CD4-positive, alpha-beta memory T cell (primary cell): ENCODE measurements around the gene ANKRD13B. TPM values are rescaled to one million over a fixed set of nuclear protein-coding genes. Genes with fewer than 3 reads are reported as not detected.

Experiments used
- CTCF ChIA-PET: fragments of 350-600 bp; sonication (Branson Sonifier 250); formaldehyde crosslinking; loops from one replicate; lab custom pipeline; 2021; ENCODE audit warnings: inconsistent platforms; ENCODE audit not compliant: partially characterized antibody; lab: Charles Lee
- POLR2A ChIA-PET: fragments of 350-600 bp; sonication (Branson Sonifier 250); formaldehyde crosslinking; loops from one replicate; lab custom pipeline; 2021; ENCODE audit not compliant: partially characterized antibody; lab: Charles Lee
- DNase-seq, 5 donors: peaks; one replicate each; pipeline versions ENCODE4 v3.0.0 to v3.0.0-alpha.2; 2020 to 2022; ENCODE audit warnings: mixed read lengths in 1 of 5
- H3K27ac ChIP-seq: one replicate; pipeline ENCODE4 v1.7.0; 2013; ENCODE audit warnings: low read depth, low read length
- H3K27me3 ChIP-seq: 2 replicates; pipeline ENCODE4 v1.7.0; 2013; ENCODE audit warnings: mild to moderate bottlenecking, low read length, moderate library complexity; ENCODE audit not compliant: insufficient read depth
- H3K36me3 ChIP-seq: 2 replicates; pipeline ENCODE4 v1.7.0; 2013; ENCODE audit warnings: mild to moderate bottlenecking, low read length, moderate library complexity; ENCODE audit not compliant: insufficient read depth
- H3K4me1 ChIP-seq: 2 replicates; pipeline ENCODE4 v1.7.0; 2013; ENCODE audit warnings: mild to moderate bottlenecking, low read length, moderate library complexity; ENCODE audit not compliant: insufficient read depth
- H3K4me3 ChIP-seq, 2 donors: one replicate each; pipeline ENCODE4 v1.7.0; 2013; ENCODE audit warnings: low read length in 2 of 2, mild to moderate bottlenecking in 1 of 2
- H3K9me3 ChIP-seq, 2 donors: one replicate each; pipeline ENCODE4 v1.7.0; 2013; ENCODE audit warnings: low read length in 2 of 2, control low read depth in 1 of 2; ENCODE audit not compliant: control insufficient read depth in 1 of 2
- H3K27ac Mint-ChIP-seq, 7 donors: one replicate each; pipeline ENCODE4 v1.8.0; 2020 to 2021; ENCODE audit warnings: mixed read lengths in 7 of 7, mild to moderate bottlenecking in 6 of 7, inconsistent platforms in 3 of 7, moderate library complexity in 3 of 7
- H3K27me3 Mint-ChIP-seq, 2 donors: one replicate each; pipeline ENCODE4 v1.8.0; 2020 to 2021; ENCODE audit warnings: mixed read lengths in 2 of 2
- H3K36me3 Mint-ChIP-seq, 2 donors: one replicate each; pipeline ENCODE4 v1.8.0; 2020 to 2021; ENCODE audit warnings: mixed read lengths in 2 of 2, inconsistent platforms in 1 of 2, mild to moderate bottlenecking in 1 of 2
- H3K4me1 Mint-ChIP-seq, 4 donors: one replicate each; pipeline ENCODE4 v1.8.0; 2020 to 2021; ENCODE audit warnings: mixed read lengths in 4 of 4, mild to moderate bottlenecking in 1 of 4
- H3K4me3 Mint-ChIP-seq, 8 donors: one replicate each; pipeline ENCODE4 v1.8.0; 2020 to 2021; ENCODE audit warnings: mixed read lengths in 8 of 8, mild to moderate bottlenecking in 7 of 8, moderate library complexity in 6 of 8, inconsistent platforms in 3 of 8
- H3K9me3 Mint-ChIP-seq, 8 donors: one replicate each; pipeline ENCODE4 v1.8.0; 2020 to 2021; ENCODE audit warnings: mixed read lengths in 8 of 8, mild to moderate bottlenecking in 5 of 8, inconsistent platforms in 3 of 8, moderate library complexity in 1 of 8
- intact Hi-C: fragments of 100-400 bp; cut with micrococcal nuclease; formaldehyde crosslinking; loops from one replicate; pipeline ENCODE4 v1.15.1; 2023
- polyA plus RNA-seq, 2 donors: library from polyadenylated mRNA; unstranded; fragments of 300-500 nt; fragmentation: Illumina TruSeq; gene quantifications; one replicate each; pipeline ENCODE4 v1.2.3, GENCODE V29; 2021
- total RNA-seq, 2 experiments: library from RNA; stranded (reverse); gene quantifications; one replicate each; pipeline ENCODE4 v1.2.3, GENCODE V29; 2021

The ANKRD13B gene
- total and polyA plus RNA-seq, 4 experiments from 2014 or later, result 1.3 to 2.3 TPM; not detected in 2

GRCh38 chr17:29612094-29612403 is 19.1 kb downstream of the ANKRD13B start:
- Histone ChIP-seq H3K4me3 (no peak overlapping the region), H3K9me3 (no peaks in the 10 kb centered on the region), H3K27ac (no peak overlapping the region), H3K27me3 (no peaks in the 10 kb centered on the region), H3K4me1 (peaks cover 41% of the 10 kb centered on the region), H3K36me3 (no peaks in the 10 kb centered on the region)
- peak overlapping the region in 1 of 7 donors; percentile 64 for H3K27ac Mint-ChIP-seq
- peaks cover 0 to 1% of the 10 kb centered on the region in 2 donors for H3K36me3 Mint-ChIP-seq
- peaks cover 15 to 35% (median 27%) of the 10 kb centered on the region in 4 donors for H3K4me1 Mint-ChIP-seq
- no peak for DNase-seq
- intact Hi-C loops, result loop anchor here (10.0 kb wide), 1 partner anchor 483 kb away; no protein-coding TSS in a partner anchor
- ChIA-PET POLR2A (interaction anchor here (0.8 to 1.5 kb wide), 3 partner anchors 20 to 31 kb away, joined by 3 to 4 read pairs (median 3); no protein-coding TSS in a partner anchor), CTCF (interaction anchor here (0.6 to 22.5 kb wide), 5 partner anchors 13 to 507 kb away, joined by 3 to 523 read pairs (median 5); partner anchors contain the start of genes ABHD15 and TP53I13)
- H3K27me3 Mint-ChIP-seq, result no peaks in the 10 kb centered on the region
- peak overlapping the region in 2 of 8 donors; percentile 36 to 43 for H3K4me3 Mint-ChIP-seq
- no peaks in the 10 kb centered on the region for H3K9me3 Mint-ChIP-seq

GRCh38 chr17:29612404-29613280 is 19.7 kb downstream of the ANKRD13B start:
- Mint-ChIP-seq H3K27ac (no peak overlapping the region), H3K4me1 (peaks cover 17 to 41% (median 30%) of the 10 kb centered on the region in 4 donors), H3K9me3 (no peaks in the 10 kb centered on the region), H3K4me3 (peak overlapping the region in 6 of 8 donors; percentile 10 to 52 (median 41)), H3K27me3 (no peaks in the 10 kb centered on the region), H3K36me3 (peaks cover 0 to 1% of the 10 kb centered on the region in 2 donors)
- no peak overlapping the region for H3K27ac ChIP-seq
- no peaks in the 10 kb centered on the region for H3K36me3 ChIP-seq
- intact Hi-C loops, result loop anchor here (1.0 to 10.0 kb wide), 2 partner anchors 32 to 482 kb away; no protein-coding TSS in a partner anchor
- no peaks in the 10 kb centered on the region for H3K9me3 ChIP-seq
- CTCF ChIA-PET, result interaction anchor here (0.7 to 22.5 kb wide), 17 partner anchors 8 to 864 kb away, joined by 3 to 523 read pairs (median 5); partner anchors contain the start of genes ABHD15, ANKRD13B and TP53I13
- peak overlapping the region in 1 of 2 donors; percentile 44 for H3K4me3 ChIP-seq
- no peak for DNase-seq
- POLR2A ChIA-PET, result interaction anchor here (0.9 to 6.9 kb wide), 8 partner anchors 8 to 148 kb away, joined by 3 to 127 read pairs (median 12); partner anchors contain the start of genes ANKRD13B and GIT1
- H3K4me1 ChIP-seq, result peaks cover 47% of the 10 kb centered on the region
- H3K27me3 ChIP-seq, result no peaks in the 10 kb centered on the region

- H3K27ac ChIP-seq, result no peak overlapping the region
- intact Hi-C loops, result loop anchor here (1.0 to 10.0 kb wide), 2 partner anchors 33 to 481 kb away; no protein-coding TSS in a partner anchor
- ChIA-PET CTCF (interaction anchor here (0.7 to 22.5 kb wide), 16 partner anchors 9 to 863 kb away, joined by 3 to 523 read pairs (median 5); partner anchors contain the start of genes ABHD15, ANKRD13B and TP53I13), POLR2A (interaction anchor here (0.8 to 6.9 kb wide), 10 partner anchors 9 to 147 kb away, joined by 3 to 127 read pairs (median 8); partner anchors contain the start of genes ANKRD13B and GIT1)
- Mint-ChIP-seq H3K9me3 (no peaks in the 10 kb centered on the region), H3K27me3 (no peaks in the 10 kb centered on the region), H3K4me1 (peaks cover 17 to 41% (median 30%) of the 10 kb centered on the region in 4 donors), H3K36me3 (peaks cover 0 to 1% of the 10 kb centered on the region in 2 donors), H3K4me3 (peak overlapping the region in 7 of 8 donors; percentile 54 to 79 (median 61)), H3K27ac (peak overlapping the region in 1 of 7 donors; percentile 83)
- H3K36me3 ChIP-seq, result no peaks in the 10 kb centered on the region
- H3K27me3 ChIP-seq, result no peaks in the 10 kb centered on the region
- H3K9me3 ChIP-seq, result no peaks in the 10 kb centered on the region
- H3K4me1 ChIP-seq, result peaks cover 54% of the 10 kb centered on the region
- DNase-seq, result peak; percentile 87 to 92 (median 89)
- H3K4me3 ChIP-seq, result peak overlapping the region; percentile 44 to 57
Observed at GRCh38 chr17:29613352-29613837, 20.5 kb downstream of the ANKRD13B start.

- Mint-ChIP-seq H3K27ac (peak overlapping the region in 1 of 7 donors; percentile 83), H3K4me1 (peaks cover 17 to 41% (median 30%) of the 10 kb centered on the region in 4 donors), H3K4me3 (peak overlapping the region; percentile 53 to 91 (median 66)), H3K36me3 (peaks cover 0 to 1% of the 10 kb centered on the region in 2 donors), H3K27me3 (no peaks in the 10 kb centered on the region), H3K9me3 (no peaks in the 10 kb centered on the region)
- intact Hi-C loops, result loop anchor here (1.0 to 10.0 kb wide), 2 partner anchors 34 to 481 kb away; no protein-coding TSS in a partner anchor
- no peaks in the 10 kb centered on the region for H3K9me3 ChIP-seq
- CTCF ChIA-PET, result interaction anchor here (1.0 to 22.5 kb wide), 11 partner anchors 13 to 862 kb away, joined by 3 to 523 read pairs (median 5); partner anchors contain the start of genes ABHD15, ANKRD13B and TP53I13
- POLR2A ChIA-PET, result interaction anchor here (0.8 to 6.9 kb wide), 11 partner anchors 9 to 316 kb away, joined by 3 to 127 read pairs (median 9); partner anchors contain the start of genes ANKRD13B, GIT1 and SSH2
- H3K4me3 ChIP-seq, result peak overlapping the region; percentile 44 to 57
- no peaks in the 10 kb centered on the region for H3K36me3 ChIP-seq
- H3K27me3 ChIP-seq, result no peaks in the 10 kb centered on the region
- H3K4me1 ChIP-seq, result peaks cover 57% of the 10 kb centered on the region
- DNase-seq, result no peak
- H3K27ac ChIP-seq, result no peak overlapping the region
Observed at GRCh38 chr17:29613856-29614255, 20.9 kb downstream of the ANKRD13B start.

GRCh38 chr17:29614349-29615047 is 21.6 kb downstream of the ANKRD13B start:
- Histone ChIP-seq H3K4me3 (peak overlapping the region; percentile 89 to 92), H3K27ac (peak overlapping the region; percentile 47)

GRCh38 chr17:29615048-29615385 is 22.1 kb downstream of the ANKRD13B start:
- H3K4me3 ChIP-seq, result peak overlapping the region; percentile 89 to 92
- ChIA-PET CTCF (interaction anchor here (0.6 to 22.5 kb wide), 15 partner anchors 8 to 316 kb away, joined by 3 to 523 read pairs (median 3); partner anchors contain the start of genes ABHD15, ANKRD13B and TP53I13), POLR2A (interaction anchor here (0.7 to 6.9 kb wide), 15 partner anchors 10 to 895 kb away, joined by 3 to 127 read pairs (median 6); partner anchors contain the start of genes ABHD15, ANKRD13B, GIT1 and NUFIP2)
- H3K27ac ChIP-seq, result peak overlapping the region; percentile 47
- H3K27me3 ChIP-seq, result no peaks in the 10 kb centered on the region
- H3K36me3 Mint-ChIP-seq, result peaks cover 0 to 1% of the 10 kb centered on the region in 2 donors
- no peaks in the 10 kb centered on the region for H3K9me3 ChIP-seq
- H3K4me3 Mint-ChIP-seq, result peak overlapping the region; percentile 88 to 94 (median 92)
- intact Hi-C loops, result loop anchor here (1.0 to 10.0 kb wide), 3 partner anchors 26 to 480 kb away; partner anchors contain the start of genes GIT1 and TP53I13
- no peaks in the 10 kb centered on the region for H3K9me3 Mint-ChIP-seq
- peaks cover 57% of the 10 kb centered on the region for H3K4me1 ChIP-seq
- H3K27me3 Mint-ChIP-seq, result no peaks in the 10 kb centered on the region
- H3K36me3 ChIP-seq, result no peaks in the 10 kb centered on the region
- H3K4me1 Mint-ChIP-seq, result peaks cover 17 to 41% (median 29%) of the 10 kb centered on the region in 4 donors
- DNase-seq, result peak; percentile 79 to 88 (median 84)
- H3K27ac Mint-ChIP-seq, result peak overlapping the region; percentile 83 to 97 (median 92)

More at GRCh38 chr17:29614349-29615047, 21.6 kb downstream of the ANKRD13B start:
- intact Hi-C loops, result loop anchor here (1.0 to 10.0 kb wide), 3 partner anchors 25 to 480 kb away; partner anchors contain the start of genes GIT1 and TP53I13
- no peaks in the 10 kb centered on the region for H3K27me3 ChIP-seq
- H3K9me3 Mint-ChIP-seq, result no peaks in the 10 kb centered on the region
- peak in 1 of 5 donors; percentile 13 for DNase-seq
- peak overlapping the region; percentile 88 to 94 (median 92) for H3K4me3 Mint-ChIP-seq
- peaks cover 17 to 41% (median 29%) of the 10 kb centered on the region in 4 donors for H3K4me1 Mint-ChIP-seq
- H3K36me3 ChIP-seq, result no peaks in the 10 kb centered on the region
- ChIA-PET CTCF (interaction anchor here (0.8 to 22.5 kb wide), 10 partner anchors 7 to 244 kb away, joined by 3 to 523 read pairs (median 5); partner anchors contain the start of genes ABHD15, ANKRD13B and TP53I13), POLR2A (interaction anchor here (0.7 to 6.9 kb wide), 17 partner anchors 10 to 895 kb away, joined by 3 to 127 read pairs (median 6); partner anchors contain the start of genes ABHD15, ANKRD13B, GIT1 and NUFIP2)
- peaks cover 0 to 1% of the 10 kb centered on the region in 2 donors for H3K36me3 Mint-ChIP-seq
- no peaks in the 10 kb centered on the region for H3K27me3 Mint-ChIP-seq
- no peaks in the 10 kb centered on the region for H3K9me3 ChIP-seq
- H3K4me1 ChIP-seq, result peaks cover 57% of the 10 kb centered on the region
- H3K27ac Mint-ChIP-seq, result peak overlapping the region; percentile 83 to 97 (median 92)
